ENCODE data around the gene CLASP2.

CLASP2 gene

DNA sequence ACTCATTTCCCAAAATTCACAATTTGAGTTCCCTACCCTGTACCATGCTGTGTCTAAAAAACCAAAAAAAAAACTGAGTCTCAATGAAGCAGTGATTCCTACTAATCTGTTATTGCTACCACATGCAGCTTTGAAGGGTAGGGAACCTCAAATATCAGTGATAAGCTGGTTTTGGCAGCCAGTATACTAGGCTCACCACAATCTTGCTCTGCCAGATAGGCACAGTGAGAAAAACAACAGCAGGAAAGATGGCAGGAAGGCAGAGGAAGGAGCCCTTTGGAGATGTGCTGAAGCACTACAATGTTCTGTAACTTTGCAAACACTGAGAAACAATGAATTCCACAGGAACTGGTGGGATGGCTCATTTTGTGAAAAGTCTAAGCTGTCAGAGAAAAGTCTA lies 180.9 kb downstream of the CLASP2 start:
- TF ChIP-seq, protein P1, sequence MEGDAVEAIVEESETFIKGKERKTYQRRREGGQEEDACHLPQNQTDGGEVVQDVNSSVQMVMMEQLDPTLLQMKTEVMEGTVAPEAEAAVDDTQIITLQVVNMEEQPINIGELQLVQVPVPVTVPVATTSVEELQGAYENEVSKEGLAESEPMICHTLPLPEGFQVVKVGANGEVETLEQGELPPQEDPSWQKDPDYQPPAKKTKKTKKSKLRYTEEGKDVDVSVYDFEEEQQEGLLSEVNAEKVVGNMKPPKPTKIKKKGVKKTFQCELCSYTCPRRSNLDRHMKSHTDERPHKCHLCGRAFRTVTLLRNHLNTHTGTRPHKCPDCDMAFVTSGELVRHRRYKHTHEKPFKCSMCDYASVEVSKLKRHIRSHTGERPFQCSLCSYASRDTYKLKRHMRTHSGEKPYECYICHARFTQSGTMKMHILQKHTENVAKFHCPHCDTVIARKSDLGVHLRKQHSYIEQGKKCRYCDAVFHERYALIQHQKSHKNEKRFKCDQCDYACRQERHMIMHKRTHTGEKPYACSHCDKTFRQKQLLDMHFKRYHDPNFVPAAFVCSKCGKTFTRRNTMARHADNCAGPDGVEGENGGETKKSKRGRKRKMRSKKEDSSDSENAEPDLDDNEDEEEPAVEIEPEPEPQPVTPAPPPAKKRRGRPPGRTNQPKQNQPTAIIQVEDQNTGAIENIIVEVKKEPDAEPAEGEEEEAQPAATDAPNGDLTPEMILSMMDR (IDR thresholded peaks at IDR 0.05; ENCODE audit: low read depth, low read length) = no peak
- Histone ChIP-seq H3K9me3 (no peaks in the 10 kb centered on the region), H3K4me1 (no peaks in the 10 kb centered on the region), H3K27me3 (no peaks in the 10 kb centered on the region), H3K36me3 (no peaks in the 10 kb centered on the region; the same call in 1 of the 2 replicates), H3K4me3 (ENCODE audit: low read depth, low read length) (no peak overlapping the region)
- DNase-seq = no peak

DNA sequence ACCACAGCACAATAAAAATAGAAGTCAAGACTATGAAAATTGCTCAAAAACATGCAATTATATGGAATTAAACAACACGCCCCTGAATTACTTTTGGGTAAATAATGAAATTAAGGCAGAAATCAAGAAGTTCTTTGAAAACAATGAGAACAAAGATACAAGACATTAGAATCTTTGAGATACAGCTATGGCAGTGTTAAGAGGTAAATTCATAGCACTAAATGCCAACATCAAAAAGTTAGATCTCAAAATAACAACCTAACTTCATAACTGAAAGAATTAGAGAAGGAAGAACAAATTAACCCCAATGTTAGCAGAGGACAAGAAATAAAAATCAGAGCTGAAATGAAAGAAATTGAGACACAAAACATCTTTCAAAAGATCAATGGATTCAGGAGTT lies 191.3 kb downstream of the CLASP2 start:
- no peaks in the 10 kb centered on the region for H3K27me3 ChIP-seq
- H3K9me3 ChIP-seq = no peaks in the 10 kb centered on the region
- no peak overlapping the region for H3K4me3 ChIP-seq (ENCODE audit: low read depth, low read length)

DNA sequence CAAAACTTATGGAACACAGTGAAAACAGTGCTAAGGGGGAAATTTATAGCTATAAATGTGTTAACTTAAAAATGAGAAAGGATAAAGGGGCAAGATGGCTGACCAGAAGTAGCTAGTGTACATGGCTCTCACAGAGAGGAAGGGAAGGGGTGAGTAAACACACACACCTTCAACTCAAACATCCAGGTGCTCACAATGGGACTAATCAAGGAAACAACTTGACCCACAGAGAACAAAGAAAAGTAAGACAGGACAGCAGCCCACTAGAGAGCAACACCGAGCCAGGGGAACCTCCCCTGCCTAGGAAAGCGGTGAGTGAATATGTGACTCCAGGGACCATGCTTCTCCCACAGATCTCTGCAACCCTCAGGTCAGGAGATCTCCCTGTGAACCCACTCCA lies 192.8 kb downstream of the CLASP2 start:
- no peaks in the 10 kb centered on the region for H3K9me3 ChIP-seq
- no peak overlapping the region for H3K4me3 ChIP-seq (ENCODE audit: low read depth, low read length)
- H3K4me1 ChIP-seq = no peaks in the 10 kb centered on the region
- no peak for DNase-seq
- H3K36me3 ChIP-seq = no peaks in the 10 kb centered on the region
- TF ChIP-seq, protein P1 (IDR thresholded peaks at IDR 0.05; ENCODE audit: low read depth, low read length) = no peak
- no peaks in the 10 kb centered on the region for H3K27me3 ChIP-seq

More for the DNA sequence above, 191.3 kb downstream of the CLASP2 start:
- Histone ChIP-seq H3K36me3 (no peaks in the 10 kb centered on the region), H3K4me1 (no peaks in the 10 kb centered on the region)
- no peak for DNase-seq
- TF ChIP-seq, protein P1 (IDR thresholded peaks at IDR 0.05; ENCODE audit: low read depth, low read length) = no peak

DNA sequence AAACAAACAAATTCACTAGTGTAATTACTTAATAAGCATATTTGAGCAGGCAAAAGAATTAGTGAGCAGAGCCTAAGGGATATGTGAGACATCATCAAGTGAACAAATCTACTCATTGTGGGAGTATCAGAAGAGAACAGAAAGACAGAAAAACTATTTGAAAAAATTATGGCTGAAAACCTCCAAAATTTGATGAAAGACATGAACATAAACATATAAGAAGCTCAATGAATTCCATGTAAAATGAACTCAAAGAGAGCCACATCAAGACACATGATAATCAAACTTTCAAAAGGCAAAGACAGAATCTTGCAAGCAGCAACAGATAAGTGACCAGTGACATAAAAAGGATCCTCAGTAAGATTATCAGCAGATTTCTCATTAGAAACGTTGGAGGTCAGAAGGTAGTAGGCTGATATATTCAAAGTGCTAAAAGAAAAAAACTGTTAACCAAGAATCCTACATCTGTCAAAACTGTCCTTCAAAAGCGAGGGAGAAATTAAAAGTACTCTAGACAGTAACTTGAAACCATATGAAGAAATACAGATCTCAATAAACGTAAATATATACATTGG lies 194.9 kb downstream of the CLASP2 start:
- no peak for DNase-seq
- H3K9me3 ChIP-seq = no peaks in the 10 kb centered on the region
- H3K4me1 ChIP-seq = no peaks in the 10 kb centered on the region
- TF ChIP-seq, protein P1 (IDR thresholded peaks at IDR 0.05; ENCODE audit: low read depth, low read length) = no peak
- H3K36me3 ChIP-seq = no peaks in the 10 kb centered on the region
- no peak overlapping the region for H3K4me3 ChIP-seq (ENCODE audit: low read depth, low read length)
- H3K27me3 ChIP-seq = no peaks in the 10 kb centered on the region

DNA sequence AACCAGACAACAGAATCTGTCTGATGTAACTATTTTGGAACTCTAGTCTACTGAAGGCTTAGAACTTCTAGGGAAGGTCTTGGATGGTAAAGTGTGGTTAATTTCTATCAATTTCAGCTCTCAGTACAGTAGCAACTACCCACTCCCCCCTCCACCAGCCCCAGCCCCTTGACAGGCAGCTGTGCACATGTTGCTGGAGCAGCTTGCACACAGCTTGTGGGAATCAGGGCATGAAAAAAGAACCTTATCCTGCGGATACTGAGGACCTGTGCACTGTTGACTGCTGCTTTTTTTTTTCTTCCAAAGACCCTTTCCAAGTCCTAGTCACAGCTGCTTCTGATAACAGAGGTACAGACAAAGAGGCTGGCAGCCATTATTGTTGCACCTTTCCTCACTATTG lies 196.3 kb downstream of the CLASP2 start:
- Histone ChIP-seq H3K4me1 (no peaks in the 10 kb centered on the region), H3K4me3 (ENCODE audit: low read depth, low read length) (no peak overlapping the region), H3K36me3 (no peaks in the 10 kb centered on the region), H3K27me3 (no peaks in the 10 kb centered on the region), H3K9me3 (no peaks in the 10 kb centered on the region)
- TF ChIP-seq, protein P1 (IDR thresholded peaks at IDR 0.05; ENCODE audit: low read depth, low read length) = no peak
- DNase-seq = no peak

DNA sequence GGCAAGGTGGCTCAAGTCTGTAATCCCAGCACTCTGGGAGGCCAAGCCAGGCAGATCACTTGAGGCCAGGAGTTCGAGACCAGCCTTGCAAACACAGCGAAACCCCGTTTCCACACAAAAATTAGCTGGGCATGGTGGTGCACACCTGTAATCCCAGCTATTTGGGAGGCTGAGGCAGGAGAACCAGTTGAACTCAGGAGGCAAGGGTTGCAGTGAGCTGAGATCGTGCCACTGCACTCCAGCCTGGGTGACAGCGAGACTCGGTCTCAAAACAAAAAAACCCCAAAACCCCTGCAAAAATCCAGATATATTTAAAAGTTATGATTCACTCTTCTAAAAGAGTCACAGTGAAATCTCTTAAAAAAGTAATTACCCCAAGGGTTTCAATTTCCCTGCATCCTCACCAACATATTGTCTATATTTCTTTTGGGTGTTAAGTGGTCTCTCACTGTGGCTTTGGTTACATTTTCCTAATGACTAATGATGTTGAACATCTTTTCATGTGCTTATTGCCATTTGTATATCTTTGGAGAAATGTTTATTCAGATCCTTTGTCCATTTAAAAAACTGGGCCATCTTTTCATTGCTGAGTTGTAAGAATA lies 204.7 kb downstream of the CLASP2 start:
- Histone ChIP-seq H3K27me3 (no peaks in the 10 kb centered on the region), H3K4me1 (no peaks in the 10 kb centered on the region), H3K4me3 (ENCODE audit: low read depth, low read length) (no peak overlapping the region), H3K9me3 (no peaks in the 10 kb centered on the region), H3K36me3 (no peaks in the 10 kb centered on the region)
- no peak for DNase-seq
- TF ChIP-seq, protein P1 (IDR thresholded peaks at IDR 0.05; ENCODE audit: low read depth, low read length) = no peak

Measured in BE2C (cell line).